Adrenal gland (tissue), 12 donors: ENCODE data around the gene SUN2. TPM values are rescaled to one million over a fixed set of nuclear protein-coding genes. Genes with fewer than 3 reads are reported as not detected.

Experiments
- DNase-seq, 7 donors: peaks; one replicate each; pipeline ENCODE4 v3.0.0-alpha.2; 2019 to 2020
- H3K27ac ChIP-seq, 5 donors: fragments of 200-600 bp; sonication (generic) in 4 of 5; 1 replicate in 3 of 5; 2 replicates in 2 of 5; pipeline versions ENCODE4 v1.5.1 to v1.8.0; 2016 to 2020; ENCODE audit warnings: mild to moderate bottlenecking in 1 of 5
- H3K27me3 ChIP-seq: fragments of 200-600 bp; 2 replicates; pipeline ENCODE4 v1.8.0; 2021
- H3K36me3 ChIP-seq, 2 donors: fragments of 200-600 bp; replicated peaks in 1 of 2; 1 replicate in 1 of 2; 2 replicates in 1 of 2; pipeline versions ENCODE4 v1.5.1 to v1.8.0; 2018 to 2022
- H3K4me1 ChIP-seq, 2 donors: fragments of 200-600 bp; replicated peaks in 1 of 2; 1 replicate in 1 of 2; 2 replicates in 1 of 2; pipeline versions ENCODE4 v1.5.1 to v1.8.0; 2018 to 2021
- H3K4me3 ChIP-seq, 4 donors: fragments of 200-600 bp; sonication (generic) in 3 of 4; one replicate each; pipeline ENCODE4 v1.5.1; 2016 to 2018
- H3K9me3 ChIP-seq, 3 donors: fragments of 200-600 bp; sonication (generic) in 1 of 3; replicated peaks in 1 of 3; 1 replicate in 2 of 3; 2 replicates in 1 of 3; pipeline versions ENCODE4 v1.5.1 to v1.8.0; 2016 to 2021
- CTCF ChIP-seq, 6 experiments: fragments of 450-650 bp in 4 of 6; fragments of 200-600 bp in 2 of 6; sonication (generic) in 1 of 6; IDR thresholded peaks; 1 replicate in 5 of 6; 2 replicates in 1 of 6; pipeline versions ENCODE4 v1.5.1 to v1.8.0; 2016 to 2021; ENCODE audit warnings: antibody characterized with exemption in 6 of 6, mild to moderate bottlenecking in 2 of 6, moderate library complexity in 1 of 6
- POLR2A ChIP-seq, 2 donors: fragments of 450-650 bp; IDR thresholded peaks; one replicate each; pipeline ENCODE4 v1.6.1; 2017; ENCODE audit warnings: antibody characterized with exemption in 2 of 2, mild to moderate bottlenecking in 2 of 2, moderate library complexity in 1 of 2
- WGBS, 4 donors: extraction: QIAGEN DNeasy Blood & Tissue Kit in 2 of 4; methylation state at CpG; one replicate each; pipeline versions ENCODE4 v1.1.5 to v1.1.7; 2013 to 2017; 5-methylcytosine and 5-hydroxymethylcytosine counted together
- intact Hi-C, 2 donors: fragments of 100-400 bp; cut with DNase I; formaldehyde crosslinking; loops; one replicate each; pipeline versions ENCODE4 v1.14.1 to v1.15.0; 2022 to 2023
- polyA plus RNA-seq, 3 donors: library from polyadenylated mRNA; stranded (reverse); fragments of 200-250 nt in 2 of 3; fragments of 350-450 nt in 1 of 3; fragmentation: Illumina TruSeq in 1 of 3; extraction: RNeasy Lipid Tissue Mini Kit (QIAGEN cat#74804) in 1 of 3; gene quantifications; one replicate each; pipeline ENCODE4 v1.2.3, GENCODE V29; 2013 to 2014
- total RNA-seq, 9 donors: library from RNA; depleted of rRNA in 4 of 9; stranded (reverse); fragments of >200 nt in 4 of 9; fragments of 120-200 nt in 1 of 9; fragmentation: NEBNext Ultra II Directional in 1 of 9; extraction: Animal tissue kit (Norgen Biotek cat#: 25700) in 1 of 9; gene quantifications; one replicate each; pipeline versions ENCODE4 v1.1.0 to v1.2.4, GENCODE V29; 2013 to 2023
- donor health status: healthy with polysubstance abuse.
- donor health status: Bipolar disorder and iron deficiency.
- donor health status: DM: yes; HTN: yes; CAD: no.
- donor health status: DM: no; HTN: no; CAD: no.
- donor health status: DM: no; HTN: no; CAD: no.
- donor health status: DM: yes; HTN: yes; CAD: no.

Gene SUN2
- total and polyA plus RNA-seq, 12 donors: 13.0 to 196 (median 86.9) TPM

GRCh38 chr22:38740754-38741153 lies 15.0 kb downstream of the SUN2 start:
- H3K27me3 ChIP-seq: no peaks in the 10 kb centered on the region
- H3K27ac ChIP-seq: no peak overlapping the region
- TF ChIP-seq CTCF (IDR thresholded peaks at IDR 0.05) (no peak), POLR2A (IDR thresholded peaks at IDR 0.05) (no peak)
- peaks cover 0 to 100% of the 10 kb centered on the region in 2 donors for H3K36me3 ChIP-seq
- WGBS, 4 donors: 79 to 100% (median 86%) methylated on average over 2 to 8 of the region's 8 CpGs
- H3K4me1 ChIP-seq: no peaks in the 10 kb centered on the region
- H3K9me3 ChIP-seq: no peaks in the 10 kb centered on the region
- DNase-seq: no peak
- intact Hi-C loops: no loop called here
- no peak overlapping the region for H3K4me3 ChIP-seq

GRCh38 chr22:38740116-38740723 lies 15.6 kb downstream of the SUN2 start:
- TF ChIP-seq CTCF (IDR thresholded peaks at IDR 0.05) (no peak), POLR2A (IDR thresholded peaks at IDR 0.05) (no peak)
- 92 to 100% (median 95%) methylated on average over 5 to 15 of the region's 15 CpGs for WGBS, 4 donors
- no peak for DNase-seq
- no peaks in the 10 kb centered on the region for H3K9me3 ChIP-seq
- H3K4me3 ChIP-seq: no peak overlapping the region
- no peaks in the 10 kb centered on the region for H3K27me3 ChIP-seq
- no peaks in the 10 kb centered on the region for H3K4me1 ChIP-seq
- peaks cover 0 to 100% of the 10 kb centered on the region in 2 donors for H3K36me3 ChIP-seq
- H3K27ac ChIP-seq: no peak overlapping the region
- intact Hi-C loops: no loop called here

GRCh38 chr22:38739300-38740055 lies 16.3 kb downstream of the SUN2 start:
- Histone ChIP-seq H3K27ac (no peak overlapping the region), H3K4me3 (no peak overlapping the region), H3K27me3 (no peaks in the 10 kb centered on the region), H3K4me1 (peaks cover 1 to 2% of the 10 kb centered on the region in 2 donors), H3K36me3 (peaks cover 0 to 94% of the 10 kb centered on the region in 2 donors), H3K9me3 (no peaks in the 10 kb centered on the region)
- intact Hi-C loops: no loop called here
- no peak for DNase-seq
- TF ChIP-seq CTCF (IDR thresholded peaks at IDR 0.05) (no peak), POLR2A (IDR thresholded peaks at IDR 0.05) (no peak)
- 89 to 92% (median 90%) methylated on average over 14 to 20 of the region's 20 CpGs for WGBS, 4 donors

GRCh38 chr22:38738475-38739070 lies 17.2 kb downstream of the SUN2 start:
- intact Hi-C loops: no loop called here
- peaks cover 0 to 85% of the 10 kb centered on the region in 2 donors for H3K36me3 ChIP-seq
- H3K27ac ChIP-seq: no peak overlapping the region
- no peaks in the 10 kb centered on the region for H3K27me3 ChIP-seq
- TF ChIP-seq POLR2A (IDR thresholded peaks at IDR 0.05): no peak
- TF ChIP-seq CTCF (IDR thresholded peaks at IDR 0.05): no peak
- DNase-seq: no peak
- H3K9me3 ChIP-seq: no peaks in the 10 kb centered on the region
- H3K4me3 ChIP-seq: no peak overlapping the region
- WGBS, 4 donors: 92 to 97% (median 93%) methylated on average over 16 to 18 of the region's 18 CpGs
- H3K4me1 ChIP-seq: peaks cover 10 to 11% of the 10 kb centered on the region in 2 donors
